B cell (primary cell): ENCODE data around the gene LTO1. TPM values are rescaled to one million over a fixed set of nuclear protein-coding genes. Genes with fewer than 3 reads are reported as not detected.

ENCODE experiments used
- ATAC-seq: fragments of 200-7000 bp; cut with Tn5 transposase; one replicate; pipeline ENCODE4 v1.10.0; 2021; ENCODE audit warnings: low read depth, mild to moderate bottlenecking, moderate number of reproducible peaks, moderate library complexity
- CTCF ChIA-PET: fragments of 350-600 bp; sonication (Branson Sonifier 250); formaldehyde crosslinking; loops from one replicate; lab custom pipeline; 2021; ENCODE audit warnings: antibody characterized with exemption, inconsistent platforms; lab: Charles Lee
- POLR2A ChIA-PET: fragments of 350-600 bp; sonication (Branson Sonifier 250); formaldehyde crosslinking; loops from one replicate; lab custom pipeline; 2021; ENCODE audit warnings: antibody characterized with exemption; lab: Charles Lee
- DNase-seq: peaks from one replicate; pipeline ENCODE4 v3.0.0; 2013
- H2AFZ ChIP-seq: 2 replicates; pipeline ENCODE4 v1.6.1; 2012; ENCODE audit warnings: mild to moderate bottlenecking, low read depth, low read length; ENCODE audit not compliant: insufficient read depth, poor library complexity, severe bottlenecking
- H3K27ac ChIP-seq, 2 donors: 1 replicate in 1 of 2; 2 replicates in 1 of 2; pipeline ENCODE4 v1.5.1; 2012 to 2013; ENCODE audit warnings: low read length in 2 of 2, mild to moderate bottlenecking in 2 of 2, moderate library complexity in 1 of 2
- H3K27me3 ChIP-seq, 4 experiments: fragments of 200-600 bp in 1 of 4; sonication (generic) in 1 of 4; replicated peaks in 1 of 4; 1 replicate in 2 of 4; 2 replicates in 2 of 4; pipeline versions ENCODE4 v1.6.1 to v1.7.0; 2013 to 2016; ENCODE audit warnings: low read length in 3 of 4, mild to moderate bottlenecking in 2 of 4, mixed read lengths in 1 of 4, moderate library complexity in 1 of 4; ENCODE audit not compliant: insufficient read depth in 4 of 4, control insufficient read depth in 3 of 4; ENCODE audit errors: control extremely low read depth in 1 of 4
- H3K36me3 ChIP-seq, 2 experiments: replicated peaks in 1 of 2; 1 replicate in 1 of 2; 2 replicates in 1 of 2; pipeline versions ENCODE4 v1.6.1 to v1.7.1; 2013; ENCODE audit warnings: low read length in 1 of 2; ENCODE audit not compliant: insufficient read depth in 2 of 2, control insufficient read depth in 1 of 2; ENCODE audit errors: control extremely low read depth in 1 of 2, extremely low read depth in 1 of 2
- H3K4me1 ChIP-seq, 2 donors: fragments of 200-600 bp in 1 of 2; sonication (generic) in 1 of 2; 1 replicate in 1 of 2; 2 replicates in 1 of 2; pipeline versions ENCODE4 v1.5.1 to v1.6.1; 2013 to 2017; ENCODE audit warnings: low read length in 2 of 2; ENCODE audit not compliant: control insufficient read depth in 2 of 2, insufficient read depth in 2 of 2
- H3K4me2 ChIP-seq: replicated peaks from 2 replicates; pipeline ENCODE3; 2012; ENCODE audit warnings: mild to moderate bottlenecking, low read depth, low read length; ENCODE audit not compliant: poor library complexity, severe bottlenecking
- H3K4me3 ChIP-seq, 5 experiments: fragments of 200-600 bp in 1 of 5; sonication (generic) in 1 of 5; 1 replicate in 3 of 5; 2 replicates in 2 of 5; pipeline versions ENCODE4 v1.5.1 to v1.7.0; 2011 to 2016; ENCODE audit warnings: low read length in 4 of 5, mild to moderate bottlenecking in 4 of 5, low read depth in 2 of 5, control low read depth in 1 of 5, moderate library complexity in 1 of 5; ENCODE audit not compliant: insufficient read depth in 1 of 5; ENCODE audit errors: control extremely low read depth in 1 of 5, extremely low read depth in 1 of 5
- H3K79me2 ChIP-seq: fragments of 200-600 bp; sonication (generic); one replicate; pipeline ENCODE4 v1.6.0; 2016; ENCODE audit warnings: low read length; ENCODE audit not compliant: control insufficient read depth, insufficient read depth
- H3K9ac ChIP-seq: fragments of 200-600 bp; sonication (generic); 2 replicates; pipeline ENCODE4 v1.6.1; 2017; ENCODE audit warnings: mild to moderate bottlenecking, low read length, moderate library complexity
- H3K9me3 ChIP-seq, 3 donors: one replicate each; pipeline versions ENCODE4 v1.6.1 to v1.7.1; 2013; ENCODE audit warnings: low read length in 2 of 3; ENCODE audit not compliant: control insufficient read depth in 2 of 3, insufficient read depth in 1 of 3; ENCODE audit errors: control extremely low read depth in 1 of 3
- H4K20me1 ChIP-seq: 2 replicates; pipeline ENCODE4 v1.6.0; 2012; ENCODE audit warnings: mild to moderate bottlenecking, low read length; ENCODE audit not compliant: insufficient read depth, control insufficient read depth, poor library complexity, severe bottlenecking
- H3K27ac Mint-ChIP-seq: one replicate; pipeline ENCODE4 v1.8.0; 2021; ENCODE audit warnings: mixed read lengths
- H3K27me3 Mint-ChIP-seq: one replicate; pipeline ENCODE4 v1.8.0; 2021; ENCODE audit warnings: mixed read lengths
- H3K4me1 Mint-ChIP-seq: one replicate; pipeline ENCODE4 v1.8.0; 2021; ENCODE audit warnings: mixed read lengths
- H3K4me3 Mint-ChIP-seq: one replicate; pipeline ENCODE4 v1.8.0; 2021; ENCODE audit warnings: mixed read lengths
- H3K9me3 Mint-ChIP-seq: one replicate; pipeline ENCODE4 v1.8.0; 2022; ENCODE audit warnings: mixed read lengths; ENCODE audit not compliant: insufficient read depth
- CTCF ChIP-seq: fragments of 200-600 bp; IDR thresholded peaks from one replicate; pipeline ENCODE4 v1.8.0; 2022; ENCODE audit warnings: antibody characterized with exemption, mild to moderate bottlenecking
- EZH2 ChIP-seq: IDR thresholded peaks from 2 replicates; pipeline ENCODE4 v1.6.1; 2012; ENCODE audit warnings: borderline replicate concordance, low read depth, mild to moderate bottlenecking, moderate library complexity, low read length; ENCODE audit not compliant: insufficient read depth, poor library complexity, severe bottlenecking
- WGBS: methylation state at CpG from one replicate; pipeline ENCODE4 v1.1.5; 2013; ENCODE audit warnings: missing lambda C conversion rate; ENCODE audit not compliant: insufficient coverage; 5-methylcytosine and 5-hydroxymethylcytosine counted together
- intact Hi-C: fragments of 100-400 bp; cut with micrococcal nuclease; formaldehyde crosslinking; loops from one replicate; pipeline ENCODE4 v1.10.0; 2022
- polyA plus RNA-seq: library from polyadenylated mRNA; depleted of rRNA; stranded (reverse); fragments of >200 nt; gene quantifications from 2 replicates; pipeline ENCODE4 v1.2.3, GENCODE V29; 2012
- total RNA-seq, 2 donors: library from RNA; stranded (reverse); fragments of 120-200 nt in 1 of 2; gene quantifications; 1 replicate in 1 of 2; 2 replicates in 1 of 2; pipeline versions ENCODE4 v1.2.3 to v1.2.4, GENCODE V29; 2013 to 2022

Gene LTO1
- total and polyA plus RNA-seq, 2 donors (not counting 1 experiment from before 2014, with no cell fraction given), result 44.4 to 68.8 TPM

DNA sequence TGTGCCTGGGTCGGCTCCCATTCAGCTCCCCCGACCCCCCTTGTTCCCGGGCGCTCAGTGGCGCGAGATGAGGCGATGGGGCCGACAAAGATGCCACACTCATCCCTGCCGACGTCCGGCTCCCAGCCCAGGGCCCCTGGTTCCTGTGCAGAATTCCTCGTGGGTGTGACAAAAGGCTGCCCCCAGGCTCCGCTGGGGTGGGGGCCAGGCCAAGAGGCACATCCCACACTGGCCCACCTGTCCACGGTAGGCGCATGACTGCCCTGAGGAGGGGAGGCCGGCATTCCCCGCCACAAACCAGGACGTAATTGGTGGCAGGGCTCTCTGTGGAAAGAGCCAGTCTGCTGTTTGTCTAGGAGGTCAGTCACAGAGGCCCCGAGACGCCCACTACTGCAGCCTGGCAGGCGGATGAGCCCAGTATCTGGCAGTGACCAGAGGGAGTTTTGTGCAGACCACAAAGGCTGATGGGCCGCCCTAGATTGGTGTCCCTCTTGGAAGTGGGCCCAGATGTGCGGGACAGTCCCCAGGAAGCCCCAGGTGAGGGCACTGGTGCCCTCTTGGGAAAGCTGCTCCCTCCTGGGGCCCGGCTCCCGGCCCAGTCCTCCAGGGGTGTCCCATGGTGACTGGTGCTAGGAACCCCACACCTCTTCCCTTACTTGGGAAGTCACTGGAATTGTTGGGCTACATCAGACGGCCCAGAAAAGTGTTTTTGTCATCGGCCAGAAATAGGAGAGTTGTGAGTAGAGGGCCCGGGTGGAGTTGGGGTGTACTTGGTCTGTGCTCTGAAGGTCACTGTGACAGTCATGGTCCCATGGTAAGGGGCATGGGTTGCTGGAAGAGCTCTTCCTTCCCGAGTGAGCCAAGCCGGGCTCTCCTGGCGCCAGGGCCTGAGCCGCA is 28.4 kb downstream of the LTO1 start:
- intact Hi-C loops, result no loop called here
- DNase-seq, result no peak
- Mint-ChIP-seq H3K4me1 (peaks cover 15% of the 10 kb centered on the region), H3K4me3 (no peak overlapping the region), H3K27me3 (no peaks in the 10 kb centered on the region), H3K9me3 (no peaks in the 10 kb centered on the region), H3K27ac (no peak overlapping the region)
- no peak for ATAC-seq
- Histone ChIP-seq H3K27ac (no peak overlapping the region), H3K4me2 (no peak overlapping the region), H3K27me3 (peaks cover 0 to 2% (median 0%) of the 10 kb centered on the region in 4 experiments), H3K36me3 (peaks cover 0 to 6% of the 10 kb centered on the region in 2 experiments), H3K9ac (no peak overlapping the region), H3K4me3 (no peak overlapping the region), H2AFZ (no peak overlapping the region), H3K9me3 (no peaks in the 10 kb centered on the region), H3K4me1 (peaks cover 7 to 9% of the 10 kb centered on the region in 2 donors), H3K79me2 (peaks cover 6% of the 10 kb centered on the region), H4K20me1 (peaks cover 38% of the 10 kb centered on the region)
- ChIA-PET CTCF (interaction anchor here (1.2 kb wide), 1 partner anchor 23 kb away, joined by 5 read pairs; no protein-coding TSS in a partner anchor), POLR2A (no interaction called here)
- TF ChIP-seq EZH2, result no peak
- no peak for TF ChIP-seq CTCF
- 96% methylated on average over 31 of the region's 32 CpGs for whole genome bisulfite sequencing
